Stimulated activated naive B cell treated with anti-CD40 and anti-IgM and Interleukin-4, amounts not matched to agents 10 μg/mL and 1 μg/mL and 100 μg/mL, for 72 hours (primary cell): ENCODE results near the gene MSRB3.

Source experiments
- ATAC-seq, 2 donors: fragments of 150-1000 bp; cut with Tn5 transposase; replicated peaks; 2 replicates each; pipeline ENCODE4 v1.10.0; 2021; ENCODE audit warnings: moderate library complexity in 1 of 2
- DNase-seq: peaks from one replicate; pipeline ENCODE4 v3.0.0; 2021
- H3K27ac Mint-ChIP-seq: one replicate; pipeline ENCODE4 v1.8.0; 2022; ENCODE audit warnings: mild to moderate bottlenecking, mixed read lengths
- H3K27me3 Mint-ChIP-seq, 2 donors: one replicate each; pipeline ENCODE4 v1.8.0; 2022; ENCODE audit warnings: mixed read lengths in 2 of 2
- H3K36me3 Mint-ChIP-seq, 2 donors: one replicate each; pipeline ENCODE4 v1.8.0; 2022; ENCODE audit warnings: mixed read lengths in 2 of 2, mild to moderate bottlenecking in 1 of 2
- H3K4me1 Mint-ChIP-seq, 2 donors: one replicate each; pipeline ENCODE4 v1.8.0; 2022; ENCODE audit warnings: mixed read lengths in 2 of 2, mild to moderate bottlenecking in 1 of 2
- H3K4me3 Mint-ChIP-seq, 2 donors: one replicate each; pipeline ENCODE4 v1.8.0; 2022; ENCODE audit warnings: mild to moderate bottlenecking in 2 of 2, mixed read lengths in 2 of 2, moderate library complexity in 1 of 2
- H3K9me3 Mint-ChIP-seq, 2 donors: one replicate each; pipeline ENCODE4 v1.8.0; 2022; ENCODE audit warnings: mixed read lengths in 2 of 2, mild to moderate bottlenecking in 1 of 2

MSRB3 gene

DNA sequence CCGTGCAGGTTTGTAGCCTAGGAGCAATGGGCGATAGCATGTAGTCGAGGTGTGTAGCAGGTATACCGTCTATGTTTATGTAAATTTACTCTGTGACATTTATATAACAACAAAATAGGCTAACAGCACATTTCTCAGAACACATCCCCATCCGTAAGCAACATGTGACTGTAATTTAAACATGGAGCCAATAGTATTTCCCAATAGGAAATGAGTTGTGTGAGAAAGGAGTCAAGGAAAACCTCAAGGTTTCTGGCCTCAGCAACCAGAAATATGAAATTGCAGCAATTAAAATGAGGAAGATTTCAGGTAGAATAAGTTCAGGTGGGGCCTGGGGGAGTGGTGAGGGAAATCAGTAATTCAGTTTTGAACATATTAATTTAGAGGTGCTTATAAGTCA, 136.0 kb downstream of the MSRB3 start:
- no peaks in the 10 kb centered on the region for H3K27me3 Mint-ChIP-seq
- no peaks in the 10 kb centered on the region for H3K9me3 Mint-ChIP-seq
- no peak overlapping the region for H3K27ac Mint-ChIP-seq
- no peak overlapping the region for H3K4me3 Mint-ChIP-seq
- no peaks in the 10 kb centered on the region for H3K36me3 Mint-ChIP-seq
- no peaks in the 10 kb centered on the region for H3K4me1 Mint-ChIP-seq
- DNase-seq = no peak
- no peak for ATAC-seq

DNA sequence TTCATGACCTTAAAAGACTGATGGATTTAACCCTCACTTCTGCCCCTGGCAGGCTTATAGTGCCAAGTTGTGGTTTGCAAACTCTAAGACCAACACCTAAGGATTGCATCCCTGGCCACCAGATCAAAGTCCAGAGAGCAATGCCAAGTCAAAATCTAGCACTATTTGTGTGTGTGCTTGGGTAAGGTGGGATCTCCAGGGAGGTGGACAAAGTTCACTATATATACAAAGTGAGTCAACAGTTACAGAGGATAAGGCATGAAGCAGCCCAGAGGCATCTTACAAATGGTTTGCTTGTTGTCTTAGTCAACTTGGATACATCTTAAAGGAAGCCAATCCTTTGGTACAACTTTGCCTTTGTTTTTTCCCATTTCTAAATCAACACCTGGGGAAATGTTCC, 137.3 kb downstream of the MSRB3 start:
- Mint-ChIP-seq H3K27ac (no peak overlapping the region), H3K4me1 (no peaks in the 10 kb centered on the region), H3K36me3 (no peaks in the 10 kb centered on the region), H3K9me3 (peaks cover 4% of the 10 kb centered on the region in 2 donors), H3K4me3 (no peak overlapping the region), H3K27me3 (no peaks in the 10 kb centered on the region)
- ATAC-seq (no peak), DNase-seq (no peak)

DNA sequence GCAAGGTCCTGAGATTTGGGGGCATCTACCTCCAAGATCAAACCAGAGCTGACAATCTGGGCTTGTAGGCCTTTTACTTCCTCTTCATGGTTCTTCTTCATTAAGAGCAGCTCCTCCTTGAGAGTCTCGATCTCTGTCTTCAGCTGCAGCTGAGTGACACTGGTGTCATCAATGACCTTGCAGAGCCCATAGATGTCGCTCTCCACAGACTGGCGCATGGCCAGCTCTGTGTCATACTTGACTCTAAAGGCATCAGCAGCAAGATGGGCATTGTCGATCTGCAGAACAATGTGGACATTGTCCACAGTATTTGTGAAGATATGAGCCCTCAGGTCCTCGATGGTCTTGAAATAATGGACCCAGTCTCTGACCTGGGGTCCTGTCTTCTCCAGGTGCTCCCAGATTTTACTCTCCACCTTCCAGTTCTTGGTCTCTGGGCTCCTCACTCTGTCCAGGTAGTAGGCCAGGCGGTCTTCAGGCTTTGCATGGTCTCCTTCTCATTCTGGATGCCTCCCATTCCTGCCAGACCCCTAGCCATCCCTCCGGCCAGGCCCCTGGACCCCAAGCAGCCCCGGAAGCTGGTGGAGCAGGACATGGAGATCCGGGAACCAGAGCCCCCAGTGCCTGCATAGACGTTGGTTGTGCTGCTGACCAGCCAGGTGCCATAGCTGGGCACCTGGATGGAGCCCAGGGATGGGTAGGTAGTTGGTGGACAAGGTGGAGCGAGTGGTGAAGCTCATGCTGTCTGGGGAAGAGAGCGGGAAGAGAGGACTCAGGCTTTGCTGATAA, 141.0 kb downstream of the MSRB3 start:
- Mint-ChIP-seq H3K4me1 (no peaks in the 10 kb centered on the region), H3K9me3 (peaks cover 19% of the 10 kb centered on the region in 2 donors), H3K36me3 (no peaks in the 10 kb centered on the region), H3K27me3 (no peaks in the 10 kb centered on the region), H3K4me3 (no peak overlapping the region), H3K27ac (no peak overlapping the region)
- DNase-seq (no peak), ATAC-seq (no peak)

DNA sequence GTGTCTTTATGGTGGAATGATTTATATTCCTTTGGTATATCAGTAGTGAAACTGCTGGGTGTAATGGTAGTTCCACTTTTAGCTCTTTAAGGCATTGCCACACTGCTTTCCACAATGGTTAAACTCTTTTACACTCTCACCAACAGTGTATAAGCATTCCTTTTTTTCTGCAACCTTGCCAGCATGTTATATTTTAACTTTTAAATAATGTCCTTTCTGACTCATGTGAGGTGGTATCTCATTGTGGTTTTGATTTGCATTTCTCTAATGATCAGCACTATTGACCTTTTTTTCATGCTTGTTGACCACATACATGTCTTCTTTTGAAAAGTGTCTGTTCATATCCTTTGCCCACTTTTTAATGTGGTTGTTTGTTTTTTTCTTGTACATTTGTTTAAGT, 142.5 kb downstream of the MSRB3 start:
- H3K27me3 Mint-ChIP-seq = no peaks in the 10 kb centered on the region
- no peak overlapping the region for H3K27ac Mint-ChIP-seq
- no peak overlapping the region for H3K4me3 Mint-ChIP-seq
- DNase-seq (no peak), ATAC-seq (no peak)
- H3K4me1 Mint-ChIP-seq = no peaks in the 10 kb centered on the region
- H3K36me3 Mint-ChIP-seq = no peaks in the 10 kb centered on the region
- H3K9me3 Mint-ChIP-seq = peaks cover 19 to 23% of the 10 kb centered on the region in 2 donors

DNA sequence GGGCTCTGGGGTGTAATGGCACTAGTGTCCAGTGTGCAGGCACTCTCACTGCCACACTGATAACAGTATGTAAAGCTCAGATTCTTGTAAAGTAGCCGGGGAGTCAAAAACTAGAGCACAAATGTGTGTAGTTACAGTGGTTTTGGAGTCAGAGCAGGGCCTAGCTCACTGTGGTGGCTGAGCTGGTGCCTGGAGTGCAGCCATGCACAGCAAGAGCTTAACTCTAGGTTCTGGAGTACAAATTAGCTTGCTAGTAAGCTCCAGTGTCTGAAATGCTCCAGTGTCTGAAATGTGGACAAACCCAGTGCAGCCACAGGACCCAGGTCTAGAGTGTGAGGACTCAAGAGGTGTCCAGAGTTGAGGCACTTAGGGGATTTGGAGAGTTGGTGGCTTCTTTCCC, 149.2 kb downstream of the MSRB3 start:
- ATAC-seq (no peak), DNase-seq (no peak)
- Mint-ChIP-seq H3K27me3 (no peaks in the 10 kb centered on the region), H3K27ac (no peak overlapping the region), H3K4me1 (no peaks in the 10 kb centered on the region), H3K4me3 (no peak overlapping the region), H3K9me3 (peaks cover 9 to 14% of the 10 kb centered on the region in 2 donors), H3K36me3 (no peaks in the 10 kb centered on the region)

DNA sequence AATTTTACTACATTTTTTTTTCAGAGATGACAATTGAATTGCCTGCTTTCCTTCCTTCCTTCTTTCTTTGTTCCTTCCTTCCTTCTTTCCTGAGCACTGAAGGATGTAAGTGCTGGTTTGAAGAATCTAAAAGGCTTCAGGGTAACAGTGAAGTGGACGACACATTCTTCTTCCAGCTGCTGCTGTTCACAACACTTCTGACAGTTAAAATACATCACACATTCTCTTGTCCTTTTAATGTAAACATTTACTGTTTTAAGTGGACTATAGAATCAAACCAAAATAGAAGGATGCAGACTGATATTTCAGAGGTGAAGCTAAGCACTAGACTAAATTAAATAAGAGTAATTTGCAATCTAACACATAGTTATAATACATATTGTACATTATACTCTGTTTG, 151.5 kb downstream of the MSRB3 start:
- Mint-ChIP-seq H3K9me3 (peaks cover 5 to 7% of the 10 kb centered on the region in 2 donors), H3K4me3 (no peak overlapping the region), H3K27me3 (no peaks in the 10 kb centered on the region), H3K4me1 (no peaks in the 10 kb centered on the region), H3K27ac (no peak overlapping the region), H3K36me3 (no peaks in the 10 kb centered on the region)
- no peak for DNase-seq
- no peak for ATAC-seq

DNA sequence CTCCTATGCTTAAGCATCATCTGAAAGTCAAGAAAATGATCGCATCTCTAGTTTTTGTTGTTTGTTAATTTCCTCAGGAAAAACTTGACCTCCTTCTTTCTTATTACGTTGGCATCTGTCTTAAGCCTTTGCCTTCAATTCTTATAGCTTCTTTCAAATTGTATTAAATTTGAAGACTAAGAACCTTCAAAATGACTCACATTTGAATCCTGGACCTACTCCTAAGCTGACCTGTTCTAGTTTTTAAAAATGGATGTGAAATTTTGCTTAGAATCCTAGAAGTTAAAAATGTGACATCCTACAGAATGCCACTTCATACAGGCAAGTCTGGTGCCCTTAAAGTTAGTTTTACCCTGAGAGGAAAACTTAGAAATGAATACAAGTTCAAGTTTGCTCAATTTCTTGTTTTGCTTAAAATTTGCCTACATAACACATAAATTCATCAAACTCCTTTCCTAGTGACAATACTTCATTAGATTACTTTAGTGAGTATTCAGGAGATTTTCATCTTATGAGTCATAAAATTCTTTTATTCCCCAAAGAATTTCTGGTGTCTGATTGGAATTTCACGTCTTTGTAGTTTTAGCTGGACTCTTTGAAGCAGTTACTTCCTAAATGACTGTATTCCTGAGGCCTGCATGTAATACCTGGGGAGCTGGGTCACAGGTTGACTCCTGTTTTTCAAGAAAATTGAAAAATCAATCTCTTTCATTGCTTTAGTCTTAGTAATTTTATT, 152.3 kb downstream of the MSRB3 start:
- DNase-seq (no peak), ATAC-seq (no peak)
- H3K27me3 Mint-ChIP-seq = no peaks in the 10 kb centered on the region
- H3K4me1 Mint-ChIP-seq = no peaks in the 10 kb centered on the region
- no peak overlapping the region for H3K27ac Mint-ChIP-seq
- no peak overlapping the region for H3K4me3 Mint-ChIP-seq
- H3K9me3 Mint-ChIP-seq = peaks cover 5% of the 10 kb centered on the region in 2 donors
- H3K36me3 Mint-ChIP-seq = no peaks in the 10 kb centered on the region

DNA sequence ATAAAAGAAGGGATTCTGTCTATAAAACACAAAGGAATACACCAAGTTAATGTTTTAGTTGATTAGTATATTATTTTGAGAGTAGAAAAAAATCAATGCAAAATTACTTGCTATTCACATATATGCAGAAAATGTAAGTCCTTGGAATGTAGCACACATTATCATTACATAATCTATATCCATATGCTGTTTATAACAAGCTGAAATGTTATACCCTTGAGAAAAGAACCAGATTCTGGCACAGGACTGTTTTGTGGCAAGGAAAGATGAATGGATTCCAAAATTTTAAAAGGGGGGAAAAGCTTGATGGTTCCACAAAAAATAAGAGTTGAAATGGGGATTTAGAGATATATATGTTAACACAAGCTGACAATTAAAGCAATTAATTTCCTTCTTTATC, 153.6 kb downstream of the MSRB3 start:
- ATAC-seq (no peak), DNase-seq (no peak)
- Mint-ChIP-seq H3K4me3 (no peak overlapping the region), H3K9me3 (peaks cover 0 to under 1% of the 10 kb centered on the region in 2 donors), H3K27ac (no peak overlapping the region), H3K27me3 (no peaks in the 10 kb centered on the region), H3K4me1 (no peaks in the 10 kb centered on the region), H3K36me3 (no peaks in the 10 kb centered on the region)

DNA sequence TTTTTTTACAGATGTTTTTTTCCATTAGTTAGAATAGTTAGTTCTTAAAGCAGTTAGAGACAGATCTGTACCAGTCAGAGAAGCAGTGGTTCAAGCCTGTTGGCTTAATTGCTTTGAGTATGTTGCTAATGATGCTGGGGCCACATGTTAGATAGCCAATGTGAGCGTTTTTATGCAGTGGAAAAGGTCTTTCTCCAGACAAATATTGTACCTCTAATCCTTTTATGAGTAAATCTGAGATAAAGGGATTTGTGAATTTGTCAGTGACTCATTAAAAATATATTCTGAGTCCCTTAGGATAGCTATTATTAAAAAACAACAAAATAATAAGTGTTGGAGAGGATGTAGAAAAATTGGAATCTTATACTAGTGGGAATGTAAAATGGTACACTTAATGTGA, 154.2 kb downstream of the MSRB3 start:
- no peaks in the 10 kb centered on the region for H3K27me3 Mint-ChIP-seq
- H3K4me3 Mint-ChIP-seq = no peak overlapping the region
- no peaks in the 10 kb centered on the region for H3K9me3 Mint-ChIP-seq
- no peaks in the 10 kb centered on the region for H3K36me3 Mint-ChIP-seq
- no peaks in the 10 kb centered on the region for H3K4me1 Mint-ChIP-seq
- ATAC-seq (no peak), DNase-seq (no peak)
- no peak overlapping the region for H3K27ac Mint-ChIP-seq

DNA sequence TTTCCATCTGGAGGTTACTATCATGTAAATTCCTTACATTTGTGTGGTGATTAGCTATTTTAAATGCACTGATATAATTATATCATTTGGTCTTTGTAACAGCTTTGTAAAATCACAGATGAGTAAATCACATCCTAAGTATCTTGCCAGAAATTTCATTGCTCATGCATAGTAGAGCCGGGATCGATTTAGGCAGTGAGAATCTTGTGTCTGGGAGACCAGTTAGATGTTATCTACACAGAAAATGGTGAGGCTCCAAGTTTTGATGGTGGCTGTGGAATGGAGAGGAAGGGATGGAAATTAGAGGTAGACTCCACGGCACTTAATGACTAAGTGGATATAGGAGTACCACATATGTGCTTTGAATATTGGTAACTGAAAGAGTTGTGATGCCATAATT, 156.3 kb downstream of the MSRB3 start:
- Mint-ChIP-seq H3K4me1 (no peaks in the 10 kb centered on the region), H3K36me3 (no peaks in the 10 kb centered on the region), H3K4me3 (no peak overlapping the region), H3K9me3 (no peaks in the 10 kb centered on the region), H3K27me3 (no peaks in the 10 kb centered on the region), H3K27ac (no peak overlapping the region)
- ATAC-seq (no peak), DNase-seq (no peak)

DNA sequence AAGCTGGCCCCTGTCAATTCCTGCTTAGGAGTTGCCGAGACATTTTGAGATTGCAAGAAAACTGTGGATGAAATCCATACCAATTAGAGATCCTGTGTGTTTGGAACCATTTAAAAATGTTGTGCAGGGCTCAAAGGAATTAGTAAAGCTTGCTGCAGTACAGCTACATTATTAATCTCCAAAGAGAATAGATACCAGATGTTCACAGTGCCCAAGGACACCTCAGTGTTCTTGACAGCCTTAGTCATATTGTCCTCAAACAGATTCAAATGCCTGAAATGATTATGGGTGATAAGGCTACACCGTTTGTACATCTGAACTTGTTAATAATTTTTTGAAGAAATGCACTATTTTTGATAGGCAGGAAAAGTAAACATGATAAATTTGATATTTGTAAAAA, 164.6 kb downstream of the MSRB3 start:
- Mint-ChIP-seq H3K9me3 (no peaks in the 10 kb centered on the region), H3K36me3 (no peaks in the 10 kb centered on the region), H3K27ac (no peak overlapping the region), H3K4me1 (no peaks in the 10 kb centered on the region), H3K27me3 (no peaks in the 10 kb centered on the region), H3K4me3 (no peak overlapping the region)
- DNase-seq (no peak), ATAC-seq (no peak)

DNA sequence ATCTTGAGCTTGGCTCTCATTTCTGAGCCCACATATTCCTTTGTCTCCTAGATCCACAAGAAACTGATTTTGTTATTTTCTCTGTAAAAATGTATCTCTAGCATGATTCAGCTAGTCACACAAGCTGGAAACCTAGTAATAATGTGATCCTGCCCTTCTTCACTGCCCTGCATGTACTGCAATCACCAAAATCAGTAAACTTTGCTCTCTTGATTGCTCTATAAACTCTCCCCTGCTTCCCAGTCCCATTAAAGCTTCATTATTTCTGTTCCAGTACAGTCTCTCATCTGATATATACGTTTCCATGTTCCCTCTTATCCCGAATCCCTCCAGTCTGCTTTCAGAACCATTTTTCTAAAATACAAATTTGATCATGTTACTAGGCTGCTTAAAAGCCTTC, 166.5 kb downstream of the MSRB3 start:
- H3K9me3 Mint-ChIP-seq = no peaks in the 10 kb centered on the region
- H3K36me3 Mint-ChIP-seq = no peaks in the 10 kb centered on the region
- ATAC-seq (no peak), DNase-seq (no peak)
- no peak overlapping the region for H3K27ac Mint-ChIP-seq
- H3K27me3 Mint-ChIP-seq = no peaks in the 10 kb centered on the region
- no peak overlapping the region for H3K4me3 Mint-ChIP-seq
- peaks cover 0 to 5% of the 10 kb centered on the region in 2 donors for H3K4me1 Mint-ChIP-seq

DNA sequence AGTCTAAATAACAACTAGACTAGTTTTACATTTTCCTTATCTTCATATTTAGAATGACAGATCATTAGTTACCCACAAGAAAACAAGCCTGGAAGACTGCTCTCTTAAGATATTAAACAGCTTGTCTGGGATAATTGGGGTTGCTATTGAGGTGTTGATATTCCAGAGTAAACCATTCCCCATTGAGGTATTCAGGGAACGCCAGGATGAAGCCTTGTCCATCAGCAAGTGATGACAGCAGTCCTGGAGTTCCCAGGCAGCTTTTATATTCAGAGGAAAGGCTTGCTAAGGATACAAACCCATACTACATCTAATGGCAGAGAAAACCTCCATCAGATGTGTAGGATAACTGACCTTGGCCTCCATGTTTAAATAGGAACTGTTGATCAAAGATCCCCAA, 168.4 kb downstream of the MSRB3 start:
- Mint-ChIP-seq H3K4me1 (peaks cover 0 to 5% of the 10 kb centered on the region in 2 donors), H3K27me3 (no peaks in the 10 kb centered on the region), H3K27ac (no peak overlapping the region), H3K4me3 (no peak overlapping the region), H3K9me3 (no peaks in the 10 kb centered on the region), H3K36me3 (no peaks in the 10 kb centered on the region)
- no peak for DNase-seq
- ATAC-seq = no peak

DNA sequence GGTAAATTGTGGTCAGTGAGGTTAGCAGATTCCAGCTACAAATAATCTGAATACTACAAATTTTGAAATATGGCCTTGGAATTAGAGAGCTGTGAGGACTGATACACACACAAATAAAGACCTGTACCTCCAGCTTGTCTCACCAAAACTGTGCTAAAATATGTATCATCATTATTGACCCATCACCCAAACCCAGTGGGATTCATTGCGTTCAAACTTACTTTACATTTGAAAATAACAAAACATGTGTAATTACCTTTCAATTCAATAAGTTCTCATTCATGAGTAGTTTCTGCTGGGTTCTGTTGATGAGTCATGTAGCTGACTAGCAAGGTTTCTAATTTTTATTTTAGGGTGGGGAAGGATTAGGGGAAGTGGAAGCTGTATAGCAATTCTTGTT, 170.9 kb downstream of the MSRB3 start:
- Mint-ChIP-seq H3K27me3 (no peaks in the 10 kb centered on the region), H3K4me3 (no peak overlapping the region), H3K27ac (no peak overlapping the region), H3K36me3 (no peaks in the 10 kb centered on the region), H3K9me3 (no peaks in the 10 kb centered on the region), H3K4me1 (peaks cover 0 to 5% of the 10 kb centered on the region in 2 donors)
- DNase-seq (no peak), ATAC-seq (peak in 1 of 2 donors; percentile 31)

DNA sequence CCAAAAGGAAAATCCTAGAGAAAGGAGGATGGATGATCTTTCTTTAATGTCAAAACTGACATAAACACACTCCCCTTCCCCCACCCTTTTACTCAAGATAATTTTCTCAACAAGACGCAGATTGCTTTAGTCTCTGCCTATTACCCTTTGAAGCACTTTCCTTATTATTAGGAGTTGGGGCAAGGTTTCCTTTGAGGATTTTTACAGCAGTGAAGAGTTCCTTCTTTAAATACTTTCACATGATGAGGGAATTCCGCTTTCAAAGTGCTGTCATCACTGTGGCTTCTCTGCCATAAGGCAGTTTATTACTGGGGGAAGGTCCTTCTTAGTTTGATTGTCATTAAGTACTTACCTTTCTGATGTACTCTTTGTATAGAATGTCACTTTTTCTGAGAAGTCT, 172.1 kb downstream of the MSRB3 start:
- Mint-ChIP-seq H3K27me3 (no peaks in the 10 kb centered on the region), H3K36me3 (no peaks in the 10 kb centered on the region), H3K4me1 (peaks cover 0 to 5% of the 10 kb centered on the region in 2 donors), H3K9me3 (no peaks in the 10 kb centered on the region), H3K4me3 (no peak overlapping the region), H3K27ac (no peak overlapping the region)
- ATAC-seq (no peak), DNase-seq (no peak)
